COR-L47 (cell line): ENCODE results near the gene KCND3.

Experiments used
- DNase-seq: peaks from one replicate; lab custom pipeline; 2025; lab: John Stamatoyannopoulos, UW

KCND3 gene

DNA sequence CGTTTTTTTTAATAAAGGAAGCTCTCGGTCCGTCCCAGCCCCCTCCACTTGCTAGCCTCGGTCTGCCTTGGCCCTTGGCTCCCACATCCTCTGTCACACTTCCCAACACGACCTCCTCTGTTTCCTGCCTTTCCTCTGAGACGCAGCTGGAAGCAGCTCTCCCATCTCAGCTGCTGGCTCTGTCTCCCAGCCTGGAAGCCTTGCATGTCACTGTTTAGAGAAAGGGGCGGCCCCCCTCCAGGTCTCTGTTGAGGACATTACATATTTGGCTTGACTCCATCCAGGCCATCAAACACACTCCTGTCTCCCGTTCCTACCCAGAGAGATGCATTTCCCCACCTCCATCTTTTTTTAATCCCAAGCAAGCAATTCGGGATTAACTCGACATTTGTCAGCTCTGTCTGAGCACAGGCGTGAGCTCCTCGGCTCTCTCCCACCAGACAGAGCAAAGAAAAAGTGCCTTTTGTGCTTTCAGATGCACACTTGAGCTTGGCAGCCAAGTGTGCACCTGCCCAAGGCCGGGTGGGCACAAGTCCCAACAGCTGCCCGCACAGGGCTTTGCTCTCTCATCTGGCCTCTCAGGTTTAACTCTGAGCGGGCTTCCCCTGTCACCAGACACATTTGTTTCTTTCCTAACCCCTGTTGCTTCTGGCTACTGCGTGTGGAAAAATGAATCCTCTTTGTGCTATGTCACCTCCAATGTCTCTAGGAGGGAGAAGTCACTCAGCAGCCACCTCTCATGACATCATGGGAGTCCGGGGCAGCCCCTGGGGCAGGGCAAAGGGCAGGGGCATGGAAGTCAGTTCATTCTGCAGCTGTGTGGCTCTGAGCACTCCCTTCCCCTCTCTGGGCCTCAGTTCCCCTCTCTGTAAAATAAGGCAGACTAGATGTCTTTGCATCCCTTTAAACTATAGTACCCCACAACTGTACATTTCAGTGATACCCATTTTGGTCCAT lies 108.3 kb downstream of the KCND3 start:
- peak; percentile 84 for DNase-seq

DNA sequence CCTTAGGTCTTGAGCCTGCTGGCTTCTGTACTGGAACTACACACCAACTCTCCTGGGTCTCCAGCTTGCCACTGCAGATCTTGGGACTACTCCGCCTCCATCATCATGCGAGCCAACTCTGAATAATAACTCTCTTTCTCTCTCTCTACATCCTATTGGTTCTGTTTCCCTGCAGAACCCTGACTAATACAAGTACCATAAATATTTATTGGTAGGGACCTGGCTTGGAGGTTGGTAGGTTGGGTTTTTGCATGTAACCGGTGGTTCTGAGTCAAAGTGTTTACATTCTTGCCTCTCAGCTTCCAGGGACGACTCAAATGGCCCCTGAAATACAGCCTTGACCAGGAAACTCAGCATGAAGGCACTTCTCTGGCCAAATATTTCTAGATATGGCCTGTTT lies 110.4 kb downstream of the KCND3 start:
- no peak for DNase-seq

DNA sequence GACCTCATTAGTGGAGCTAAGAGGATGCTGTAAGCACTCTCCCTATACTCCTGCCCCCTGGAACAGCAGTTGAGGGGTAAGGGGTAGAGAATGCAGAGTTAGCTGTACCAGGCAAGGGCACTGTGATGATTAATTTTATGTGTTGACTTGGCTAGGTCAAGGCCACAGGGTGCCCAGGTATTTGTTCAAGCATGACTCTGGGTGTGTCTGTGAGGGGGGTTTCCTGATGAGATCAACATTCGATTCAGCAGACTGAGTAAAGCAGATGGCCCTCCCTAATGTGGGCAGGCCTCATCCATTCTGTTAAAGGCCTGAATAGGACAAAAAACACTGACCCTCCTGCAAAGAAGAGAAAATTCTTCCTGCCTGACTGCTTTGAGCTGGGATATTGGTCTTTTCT lies 110.8 kb downstream of the KCND3 start:
- DNase-seq = no peak

DNA sequence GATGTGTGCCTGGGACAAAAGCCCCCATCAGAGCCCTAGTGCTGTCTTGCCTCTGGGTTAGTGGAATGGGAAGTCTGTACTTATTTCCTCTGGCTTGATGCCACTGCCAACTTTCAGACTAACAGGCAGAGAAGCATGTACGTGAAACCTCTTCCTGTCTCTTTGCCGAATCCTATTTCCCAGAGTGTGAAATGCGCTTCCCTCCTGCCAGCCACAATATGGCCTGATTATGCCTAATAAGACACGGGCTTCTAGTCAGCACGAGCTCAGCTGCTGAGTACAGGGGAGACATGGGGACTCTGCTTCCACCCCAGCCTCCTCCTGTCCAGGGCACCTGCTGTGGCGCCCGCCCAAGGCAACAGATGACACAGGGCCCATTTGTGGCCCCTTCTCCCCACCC lies 111.4 kb downstream of the KCND3 start:
- no peak for DNase-seq

DNA sequence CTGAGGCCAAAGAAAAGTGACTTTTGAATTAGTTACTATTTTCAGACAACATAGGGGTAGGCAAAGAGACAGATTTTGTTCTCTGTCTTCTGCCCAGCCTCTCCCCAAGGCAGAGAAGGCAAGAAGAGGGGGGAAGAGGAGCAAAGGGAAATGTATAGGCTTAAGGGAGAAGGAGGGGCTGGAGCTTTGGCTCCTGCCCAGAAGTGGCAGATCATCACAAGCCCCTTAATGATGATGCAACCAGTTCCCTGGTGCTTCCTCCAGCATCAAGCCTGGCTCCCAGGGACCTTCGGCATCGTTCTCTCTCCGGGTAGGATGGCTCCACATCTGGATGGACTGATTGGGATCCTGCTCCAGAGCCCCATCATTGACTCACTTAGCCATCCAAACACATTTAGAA lies 112.8 kb downstream of the KCND3 start:
- DNase-seq = no peak

DNA sequence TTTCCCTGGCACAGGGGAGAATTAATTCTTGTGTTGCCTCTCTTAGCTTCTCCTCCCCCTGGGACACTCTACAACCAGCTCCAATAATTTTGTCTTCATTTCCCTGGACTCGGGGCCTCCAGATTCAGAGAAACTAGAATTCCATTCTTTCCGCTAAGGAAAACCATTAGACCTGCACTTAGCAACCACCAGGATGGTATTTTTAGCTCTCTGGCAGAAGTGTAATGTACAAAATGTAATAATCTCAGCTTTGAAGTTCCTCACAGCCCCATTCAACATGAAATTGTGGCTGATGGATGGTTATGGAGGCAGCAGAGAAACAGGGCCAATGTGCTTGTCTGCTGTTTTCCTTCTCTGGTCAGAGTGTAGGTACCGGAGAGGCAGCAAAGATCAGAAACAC lies 113.8 kb downstream of the KCND3 start:
- no peak for DNase-seq

DNA sequence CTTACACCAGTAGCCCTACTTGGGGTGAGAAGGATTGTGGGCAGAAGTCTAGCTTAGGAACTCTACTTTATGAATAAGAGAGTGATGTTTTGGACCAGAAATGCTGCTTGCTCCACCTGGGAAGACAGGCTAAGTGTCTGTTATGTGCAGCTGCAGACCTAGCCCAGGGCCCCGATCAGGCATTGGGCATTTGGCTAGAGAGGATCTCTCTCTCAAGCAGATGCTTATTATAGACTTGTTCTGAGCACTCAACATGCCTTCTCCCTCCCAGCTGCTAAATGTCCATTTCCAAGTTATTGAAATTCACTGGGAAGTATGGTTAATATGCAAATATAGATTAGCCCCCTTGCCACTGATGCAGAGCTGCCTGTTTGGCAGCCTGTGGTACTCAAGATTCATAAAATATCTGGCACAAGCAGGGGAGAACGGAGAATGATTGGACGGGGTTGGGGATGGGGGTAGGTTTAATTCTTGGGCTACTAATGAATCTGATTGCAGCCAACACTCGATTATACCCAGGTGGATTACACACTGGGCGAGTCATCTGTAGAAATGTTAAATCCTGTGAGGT lies 115.9 kb downstream of the KCND3 start:
- no peak for DNase-seq

DNA sequence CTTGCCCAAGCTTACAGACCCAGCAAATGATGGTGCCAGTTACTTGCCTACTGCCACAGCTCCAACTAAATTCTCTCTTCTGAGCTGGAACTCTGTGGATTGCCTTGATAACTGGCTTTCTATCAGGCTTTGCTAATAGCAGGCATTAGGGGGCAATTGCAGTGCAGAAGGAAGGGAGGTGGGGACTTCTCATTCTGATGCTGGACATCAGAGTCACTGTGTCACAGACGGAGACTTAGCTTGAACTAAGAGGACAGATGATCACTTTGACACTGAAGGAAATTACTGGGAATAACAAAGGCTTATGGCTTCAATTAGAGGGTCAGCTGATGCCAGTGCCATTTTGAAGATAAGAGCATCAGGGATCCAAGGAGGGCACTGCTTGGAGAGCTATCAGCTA lies 119.3 kb downstream of the KCND3 start:
- no peak for DNase-seq

DNA sequence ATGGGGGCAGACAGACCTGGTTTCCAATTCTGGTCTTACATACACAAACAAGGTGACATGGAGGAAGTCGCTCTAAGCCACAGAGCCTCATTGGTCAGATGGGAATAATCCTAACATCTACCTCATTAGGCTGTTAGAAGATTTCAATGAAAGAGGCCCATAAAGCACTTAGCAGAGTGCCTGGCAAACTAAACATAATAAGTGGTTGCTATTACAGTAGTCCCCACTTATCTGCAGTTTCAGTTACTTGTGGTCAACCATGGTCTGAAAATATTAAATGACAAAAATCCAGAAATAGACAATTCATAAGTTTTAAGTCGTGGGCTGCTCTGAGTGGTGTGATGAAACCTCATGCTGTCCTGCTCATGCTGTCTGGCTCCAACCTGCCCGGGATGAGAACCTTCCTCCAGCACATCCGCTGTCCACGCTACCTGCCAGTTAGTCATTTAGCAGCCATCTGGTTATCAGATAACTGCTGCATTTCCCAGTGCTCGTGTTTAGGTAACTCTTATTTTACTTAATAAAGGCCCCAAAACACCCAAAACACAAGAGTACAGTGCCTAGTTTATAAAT lies 121.5 kb downstream of the KCND3 start:
- DNase-seq = no peak

DNA sequence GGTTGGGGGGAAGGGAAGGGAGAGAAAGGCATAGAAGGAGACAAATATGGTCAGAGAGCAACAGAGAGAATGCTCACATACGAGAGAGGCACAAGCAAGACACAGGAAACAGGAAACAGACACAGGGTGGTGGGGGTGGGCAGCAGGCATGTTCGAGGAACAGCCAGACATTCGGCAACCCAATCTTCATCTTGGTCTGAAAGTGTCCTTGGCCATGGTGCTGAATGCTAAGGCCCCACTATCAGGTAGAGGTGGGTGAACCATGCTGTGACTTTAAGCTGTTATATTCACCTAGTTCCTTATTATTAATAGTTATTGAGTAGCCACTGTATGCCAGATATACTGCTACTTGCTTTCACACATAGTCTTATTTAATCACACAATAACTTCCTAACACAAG lies 124.6 kb downstream of the KCND3 start:
- no peak for DNase-seq

DNA sequence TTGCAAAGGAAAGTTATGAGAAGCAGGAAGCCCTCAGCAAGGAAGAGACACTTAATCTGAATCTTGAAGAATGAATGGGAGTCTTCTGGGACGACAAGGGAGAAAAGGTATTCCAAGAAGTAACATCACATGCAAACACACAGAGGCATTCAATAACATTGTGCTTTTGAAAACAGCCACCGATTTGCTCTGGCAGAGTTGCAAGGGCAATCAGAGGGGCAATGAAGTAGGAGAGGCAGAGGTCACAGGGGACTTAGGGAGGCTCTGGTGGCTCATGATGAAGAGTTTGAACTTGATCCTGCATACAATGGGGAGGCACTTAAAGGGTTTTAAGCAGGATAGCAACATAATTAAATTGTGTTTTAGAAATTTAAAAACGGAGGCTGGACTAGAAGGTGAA lies 126.1 kb downstream of the KCND3 start:
- DNase-seq = no peak

DNA sequence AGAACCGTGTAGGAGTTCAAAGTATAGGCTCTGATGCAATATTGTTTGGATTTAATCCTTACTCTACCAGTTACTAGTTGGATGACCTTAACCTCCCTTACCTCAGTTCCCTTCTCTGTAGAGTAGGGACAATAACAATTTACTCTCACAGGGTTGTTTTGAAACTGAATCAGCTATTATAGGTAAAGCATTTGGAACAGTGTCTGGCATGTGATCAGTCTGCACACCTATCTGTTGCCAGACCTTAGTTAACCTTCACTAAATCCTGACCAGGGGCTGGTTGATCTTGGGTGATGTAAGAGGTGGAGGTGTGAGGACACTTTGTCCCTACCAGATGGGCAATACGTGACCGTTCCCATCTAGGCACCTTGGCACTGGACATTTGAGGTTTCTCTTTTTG lies 126.9 kb downstream of the KCND3 start:
- no peak for DNase-seq

DNA sequence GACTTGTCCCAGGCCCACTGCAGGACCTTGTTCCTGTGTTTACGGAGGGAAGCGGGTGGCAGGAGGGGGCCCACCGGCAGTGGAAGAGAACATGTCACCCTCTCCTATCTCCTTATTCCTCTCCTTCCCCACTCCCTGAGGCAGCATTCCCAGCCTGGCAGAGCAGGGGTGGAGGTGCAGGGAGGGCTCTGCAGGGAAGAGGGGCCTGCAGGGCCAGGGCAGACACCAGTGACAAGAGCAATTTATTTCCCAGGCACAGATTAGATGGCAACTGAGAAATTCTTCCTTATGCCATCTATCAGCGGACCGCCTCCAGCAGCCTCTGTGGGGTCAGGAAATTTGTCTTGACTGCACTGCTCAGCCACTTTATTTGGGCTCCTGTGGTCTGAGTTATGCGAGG lies 127.9 kb downstream of the KCND3 start:
- DNase-seq = no peak

DNA sequence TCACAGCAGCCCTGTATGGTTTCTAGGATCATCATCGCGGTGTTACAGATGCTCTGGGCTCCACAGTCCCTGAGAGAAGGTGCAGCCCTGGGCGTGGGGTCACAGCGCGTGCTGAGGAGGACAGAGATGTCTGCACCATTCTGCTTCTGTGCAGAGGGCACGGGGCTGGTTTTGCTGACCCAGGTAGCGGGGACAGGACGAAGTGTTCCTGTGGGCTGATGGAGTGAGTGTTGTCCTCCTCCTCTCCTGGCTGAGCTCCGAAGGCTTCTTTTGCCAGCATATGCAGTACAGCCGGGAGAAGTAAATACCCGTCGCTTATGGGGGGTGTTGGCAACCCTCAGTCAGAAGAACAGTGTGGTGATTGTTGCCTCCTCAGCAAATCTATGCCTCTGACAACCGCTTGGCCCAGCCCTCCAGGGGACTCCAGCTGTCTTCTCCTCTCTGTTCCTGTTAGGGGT lies 132.2 kb downstream of the KCND3 start:
- no peak for DNase-seq

DNA sequence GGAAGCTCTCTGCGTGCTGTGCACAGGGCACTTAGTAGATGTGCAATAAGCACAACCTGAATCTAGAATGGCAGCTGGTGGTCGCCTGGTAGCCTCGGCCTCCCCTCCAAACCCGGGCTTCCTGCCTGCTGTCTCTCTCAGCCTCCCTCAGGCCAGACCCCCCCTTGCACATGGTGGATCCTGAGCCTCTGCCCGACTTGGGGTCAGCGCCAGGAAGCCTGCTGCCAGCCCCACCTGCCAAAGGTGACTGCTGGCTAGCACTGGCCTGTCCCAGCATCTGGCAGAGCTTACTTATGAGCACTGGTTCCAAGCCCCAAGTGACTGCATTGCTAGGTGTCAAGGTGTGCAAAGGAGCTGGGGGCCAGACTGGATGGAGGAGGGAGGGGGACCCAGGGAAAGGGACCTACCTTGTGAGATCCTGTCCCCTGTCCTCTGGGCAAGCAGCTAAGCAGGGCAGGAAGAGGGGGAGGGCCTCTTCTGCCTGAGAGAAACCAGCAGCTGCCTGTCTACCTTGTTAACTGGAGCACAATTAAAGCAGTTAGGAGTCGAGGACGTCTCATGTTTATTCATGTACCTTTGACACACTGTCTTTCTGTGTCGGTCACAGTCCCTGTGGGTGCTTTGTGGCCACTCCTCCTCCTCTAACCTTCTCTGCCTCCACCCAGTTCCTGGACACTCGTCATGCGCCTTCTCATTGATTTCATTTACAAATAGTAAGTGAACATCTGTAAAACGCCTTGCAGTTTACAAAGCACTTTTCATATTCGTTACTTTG lies 132.9 kb downstream of the KCND3 start:
- DNase-seq = peak; percentile 67

DNA sequence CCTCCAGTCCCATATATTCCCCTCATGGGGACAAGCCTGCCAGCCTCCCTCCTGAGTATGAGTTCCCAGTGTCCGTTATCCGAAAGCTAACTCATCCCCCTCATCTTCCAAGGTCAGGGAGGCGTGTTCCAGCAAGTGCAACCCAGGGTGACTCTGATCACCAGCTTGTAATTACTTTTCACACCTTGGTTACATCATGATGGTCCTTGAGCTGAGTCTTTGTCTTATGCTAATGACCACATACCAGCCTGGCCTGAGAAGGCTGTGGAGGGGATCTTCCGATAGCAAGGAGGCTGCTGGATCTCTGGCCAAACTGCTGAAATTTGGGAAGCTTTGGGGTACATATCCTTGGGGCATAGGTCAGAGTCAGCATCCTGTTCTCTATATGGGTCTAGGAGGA lies 134.2 kb downstream of the KCND3 start:
- no peak for DNase-seq

DNA sequence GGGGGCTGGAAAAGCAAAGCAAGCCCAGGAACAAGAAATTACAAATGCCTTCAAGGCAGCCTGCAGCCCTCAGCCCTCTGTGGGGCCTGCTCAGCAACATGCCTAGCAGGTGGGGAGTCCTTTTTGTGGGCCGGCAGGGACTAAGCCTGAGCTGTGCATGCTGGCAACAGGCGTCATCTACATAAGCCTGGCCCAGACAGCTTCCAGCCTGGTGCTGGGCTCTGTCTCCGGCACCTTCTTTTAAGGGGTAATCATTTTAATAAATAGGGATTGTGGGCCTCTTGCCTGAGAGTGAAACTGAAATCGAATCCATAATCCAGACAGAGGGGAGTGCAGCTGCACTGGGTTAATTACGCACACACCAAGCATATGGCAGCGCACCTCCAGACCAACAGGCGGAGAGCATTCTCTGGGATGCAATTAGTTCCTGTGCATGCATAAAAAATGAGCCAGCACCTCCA lies 137.2 kb downstream of the KCND3 start:
- DNase-seq = peak; percentile 42

DNA sequence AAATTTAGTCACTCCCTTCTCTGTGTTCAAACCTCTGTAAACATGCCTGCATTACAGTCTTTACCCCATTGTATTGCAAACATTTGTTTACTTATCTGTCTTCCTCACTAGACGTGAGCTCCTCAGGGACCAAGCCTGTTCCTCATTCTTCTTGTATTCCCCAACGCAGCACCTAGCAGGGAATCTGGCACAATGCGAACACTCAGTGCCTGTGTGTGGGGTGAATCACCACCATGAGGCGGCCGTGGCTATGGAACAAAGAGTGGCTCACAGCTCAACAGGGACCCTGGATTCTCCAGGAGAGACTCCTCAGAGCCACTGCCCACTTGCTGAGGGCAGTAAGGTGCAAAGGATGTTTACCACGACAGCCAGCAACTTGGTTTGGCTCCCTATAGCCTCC lies 137.9 kb downstream of the KCND3 start:
- peak; percentile 16 for DNase-seq

DNA sequence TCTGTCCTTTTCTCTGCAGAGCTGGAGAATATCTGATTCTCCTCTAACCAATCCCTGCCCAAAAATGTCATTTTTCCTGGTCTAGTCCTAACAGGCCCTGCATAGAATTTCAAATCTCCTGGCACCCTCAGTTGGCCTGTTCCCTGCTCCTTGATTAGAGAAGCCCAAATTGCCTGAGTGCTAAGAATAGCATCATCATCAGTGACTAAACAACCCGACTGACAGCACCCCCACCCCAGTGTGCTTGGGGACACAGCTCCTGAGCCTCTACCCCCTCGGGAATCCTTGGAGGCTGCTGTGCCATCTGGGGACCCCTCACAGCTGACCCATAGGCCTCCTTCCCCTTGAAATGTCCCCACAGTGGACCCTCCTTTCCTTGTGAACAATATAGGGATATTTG lies 139.4 kb downstream of the KCND3 start:
- DNase-seq = no peak

DNA sequence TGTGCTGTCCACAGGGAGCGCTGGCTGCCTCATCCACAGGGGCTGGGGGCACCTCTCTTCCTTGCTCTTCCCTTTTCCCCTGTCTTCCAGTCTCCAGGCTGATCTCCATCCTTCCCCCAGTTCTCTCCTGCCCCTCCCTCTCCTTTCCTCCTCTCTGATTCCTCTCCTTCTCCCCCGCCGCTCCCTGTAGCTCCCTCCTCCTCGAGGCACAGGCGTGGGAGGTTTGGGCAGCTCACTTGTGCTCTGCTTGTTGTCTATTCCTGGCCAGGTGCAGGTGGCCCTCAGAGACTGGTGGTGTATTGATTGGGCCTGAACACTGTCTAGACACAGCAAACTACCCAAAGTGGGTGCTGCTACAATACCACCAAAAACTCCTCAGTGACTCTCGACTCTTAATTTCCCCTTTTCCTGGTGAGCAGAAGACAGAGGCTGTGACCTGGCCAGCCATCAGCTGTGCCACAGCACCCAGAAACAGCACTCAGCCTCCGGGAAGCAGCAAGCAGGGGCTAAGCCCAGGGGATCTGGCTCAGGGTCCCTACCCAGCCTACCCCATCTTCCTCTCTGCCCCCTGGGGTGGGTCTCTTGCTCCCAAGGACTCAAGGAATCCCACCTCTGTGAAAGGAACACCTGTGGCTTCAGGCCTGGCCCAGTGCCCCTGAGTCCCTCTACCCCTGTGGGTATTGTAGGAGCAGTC lies 140.5 kb downstream of the KCND3 start:
- DNase-seq = no peak

DNA sequence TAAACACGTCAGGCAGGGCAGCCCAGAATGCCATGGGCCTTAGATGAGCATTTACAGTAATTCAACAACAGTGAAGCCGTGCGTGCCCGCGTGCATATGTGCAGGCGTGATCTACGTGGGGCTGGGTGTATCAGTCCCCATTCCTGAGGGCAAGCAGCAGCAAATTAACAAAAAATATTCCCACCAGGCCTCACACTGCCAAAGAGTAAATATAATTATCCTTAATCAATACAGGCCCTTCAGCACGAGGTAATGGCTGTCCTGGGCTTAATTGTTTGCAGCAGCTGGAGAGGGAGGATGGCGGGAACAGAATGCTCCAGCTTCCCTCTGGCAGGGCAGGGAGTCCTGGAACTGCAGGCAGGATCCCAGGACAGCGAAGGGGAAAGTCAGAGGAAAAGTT lies 142.0 kb downstream of the KCND3 start:
- DNase-seq = peak; percentile 40

DNA sequence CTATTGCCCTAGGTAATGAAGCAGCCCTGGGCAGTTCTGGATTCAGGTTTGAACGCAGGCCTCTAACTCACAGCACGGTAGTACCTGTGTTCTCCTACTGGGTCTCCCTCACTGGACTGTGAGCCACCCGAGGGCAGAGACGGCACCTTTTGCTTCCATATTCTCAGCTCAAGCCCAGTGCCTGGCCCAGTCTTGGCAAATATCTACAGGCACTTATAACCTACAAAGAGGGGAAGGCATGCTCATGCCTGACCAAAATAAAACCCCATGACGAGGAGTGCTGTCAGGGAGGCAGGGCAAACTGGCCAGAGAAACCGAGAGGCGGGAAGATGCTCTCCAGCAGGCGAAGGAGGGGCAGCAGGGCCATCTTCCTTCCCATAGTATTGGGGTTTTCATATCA lies 142.6 kb downstream of the KCND3 start:
- DNase-seq = no peak
